DOHH2 (cell line): ENCODE measurements around the gene CLEC17A.

ENCODE experiments used
- H3F3A ChIP-seq: fragments of 200-600 bp; sonication (generic), shearing (Covaris generic); 2 replicates; pipeline ENCODE4 v1.6.0; 2016; ENCODE audit warnings: antibody characterized with exemption, mild to moderate bottlenecking; ENCODE audit not compliant: control insufficient read depth, insufficient read depth
- H3K27ac ChIP-seq: fragments of 200-600 bp; sonication (generic); 2 replicates; pipeline ENCODE4 v1.5.1; 2014; ENCODE audit warnings: low read depth, mild to moderate bottlenecking, low read length, moderate library complexity
- H3K27me3 ChIP-seq: fragments of 200-600 bp; sonication (generic); 2 replicates; pipeline ENCODE4 v1.6.1; 2014; ENCODE audit warnings: mild to moderate bottlenecking, low read length, mixed read lengths; ENCODE audit not compliant: control insufficient read depth
- H3K36me3 ChIP-seq: fragments of 200-600 bp; sonication (generic); 2 replicates; pipeline ENCODE4 v1.6.1; 2014; ENCODE audit warnings: mild to moderate bottlenecking, low read length, moderate library complexity, mixed read lengths; ENCODE audit not compliant: control insufficient read depth
- H3K4me1 ChIP-seq: fragments of 200-600 bp; sonication (generic); 2 replicates; pipeline ENCODE4 v1.6.1; 2014; ENCODE audit warnings: mild to moderate bottlenecking, low read length, mixed read lengths; ENCODE audit not compliant: control insufficient read depth
- H3K4me2 ChIP-seq: fragments of 200-600 bp; sonication (generic); 2 replicates; pipeline ENCODE4 v1.6.0; 2014; ENCODE audit warnings: mild to moderate bottlenecking, low read length, moderate library complexity
- H3K4me3 ChIP-seq: fragments of 200-600 bp; sonication (generic); 2 replicates; pipeline ENCODE4 v1.5.1; 2014; ENCODE audit warnings: mild to moderate bottlenecking, low read length, mixed read lengths
- H3K79me2 ChIP-seq: fragments of 200-600 bp; sonication (generic); 2 replicates; pipeline ENCODE4 v1.6.1; 2014; ENCODE audit warnings: mild to moderate bottlenecking, low read length, mixed read lengths; ENCODE audit not compliant: control insufficient read depth
- H3K9me2 ChIP-seq: fragments of 200-600 bp; sonication (generic); replicated peaks from 2 replicates; pipeline ENCODE4 v1.6.1; 2014; ENCODE audit warnings: mild to moderate bottlenecking, low read length, mixed read lengths; ENCODE audit not compliant: control insufficient read depth
- H3K9me3 ChIP-seq: fragments of 200-600 bp; sonication (generic); 2 replicates; pipeline ENCODE4 v1.6.1; 2014; ENCODE audit warnings: antibody characterized with exemption, low read length, mixed read lengths; ENCODE audit not compliant: control insufficient read depth, insufficient read depth
- H4K20me1 ChIP-seq: fragments of 200-600 bp; sonication (generic); 2 replicates; pipeline ENCODE4 v1.6.0; 2014; ENCODE audit warnings: low read depth, mild to moderate bottlenecking, antibody characterized with exemption, low read length, moderate library complexity; ENCODE audit not compliant: control insufficient read depth, insufficient read depth
- CTCF ChIP-seq: fragments of 200-600 bp; sonication (generic); IDR thresholded peaks from one replicate; pipeline ENCODE4 v1.5.1; 2014; ENCODE audit warnings: antibody characterized with exemption, mild to moderate bottlenecking, low read depth, low read length; ENCODE audit not compliant: poor library complexity, severe bottlenecking
- EZH2phosphoT487 ChIP-seq: fragments of 200-600 bp; sonication (generic); IDR thresholded peaks from 2 replicates; pipeline ENCODE4 v1.6.1; 2017; ENCODE audit warnings: borderline replicate concordance, mild to moderate bottlenecking, antibody characterized with exemption, low read length, moderate library complexity, mixed read lengths

CLEC17A gene

DNA sequence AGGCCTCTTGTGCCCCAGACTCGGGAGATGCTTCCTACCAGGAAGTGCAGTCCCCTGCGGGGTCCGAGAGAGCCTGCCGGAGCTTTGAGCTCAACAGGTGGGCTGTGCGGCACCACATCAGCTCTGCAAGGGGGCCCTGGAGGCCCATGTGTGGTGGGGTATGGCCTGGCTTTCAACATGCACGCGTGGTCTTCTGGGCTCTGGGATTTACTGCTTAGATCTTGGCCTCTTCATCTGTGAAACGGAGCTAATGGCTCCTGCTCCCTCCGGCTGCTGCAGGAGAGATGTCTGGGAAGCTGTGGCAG, 29.0 kb upstream of the CLEC17A start:
- Histone ChIP-seq H3K4me2 (no peak overlapping the region), H3K4me3 (no peak overlapping the region), H4K20me1 (peaks cover 11% of the 10 kb centered on the region; the same call in 1 of the 2 replicates), H3K9me3 (no peaks in the 10 kb centered on the region), H3K4me1 (peaks cover 39% of the 10 kb centered on the region), H3F3A (no peaks in the 10 kb centered on the region), H3K36me3 (peaks cover 9% of the 10 kb centered on the region; the same call in 1 of the 2 replicates), H3K27me3 (no peaks in the 10 kb centered on the region), H3K79me2 (peaks cover 68% of the 10 kb centered on the region), H3K27ac (no peak overlapping the region), H3K9me2 (no peaks in the 10 kb centered on the region)
- no peak for TF ChIP-seq EZH2phosphoT487
- TF ChIP-seq CTCF, result no peak

GRCh38 chr19:14554382-14554812, 28.5 kb upstream of the CLEC17A start:
- H4K20me1 ChIP-seq, result peaks cover 11% of the 10 kb centered on the region; the same call in 1 of the 2 replicates
- no peak overlapping the region for H3K27ac ChIP-seq
- H3K36me3 ChIP-seq, result peaks cover 8% of the 10 kb centered on the region; the same call in 1 of the 2 replicates
- H3F3A ChIP-seq, result no peaks in the 10 kb centered on the region
- H3K79me2 ChIP-seq, result peaks cover 73% of the 10 kb centered on the region
- H3K27me3 ChIP-seq, result no peaks in the 10 kb centered on the region
- H3K9me3 ChIP-seq, result no peaks in the 10 kb centered on the region
- H3K9me2 ChIP-seq, result no peaks in the 10 kb centered on the region
- no peak overlapping the region for H3K4me3 ChIP-seq
- no peak overlapping the region for H3K4me2 ChIP-seq
- H3K4me1 ChIP-seq, result peaks cover 41% of the 10 kb centered on the region
- TF ChIP-seq EZH2phosphoT487 (no peak), CTCF (no peak)

- Histone ChIP-seq H3K4me3 (no peak overlapping the region), H3K79me2 (peaks cover 77% of the 10 kb centered on the region), H3K9me3 (no peaks in the 10 kb centered on the region), H3K27me3 (no peaks in the 10 kb centered on the region), H3K36me3 (peaks cover 3% of the 10 kb centered on the region; the same call in 1 of the 2 replicates), H3K27ac (no peak overlapping the region), H4K20me1 (peaks cover 11% of the 10 kb centered on the region; the same call in 1 of the 2 replicates), H3F3A (no peaks in the 10 kb centered on the region), H3K4me1 (peaks cover 28% of the 10 kb centered on the region), H3K9me2 (no peaks in the 10 kb centered on the region), H3K4me2 (peak overlapping the region; percentile 48; the same call in 1 of the 2 replicates)
- TF ChIP-seq EZH2phosphoT487, result no peak
- no peak for TF ChIP-seq CTCF
These were observed 26.8 kb upstream of the CLEC17A start for GRCh38 chr19:14555918-14556661.
